H1 (cell line): Measurements from ENCODE around the gene SPOP.

Source experiments
- CBX5 ChIP-seq: fragments of 300-800, 300-1000 bp; sonication (generic); IDR thresholded peaks from 2 replicates; pipeline ENCODE4 v1.7.1; 2016; ENCODE audit warnings: antibody characterized with exemption, low read length, low read depth
- CREB1 ChIP-seq: IDR thresholded peaks from 2 replicates; pipeline ENCODE4 v1.6.1; 2012; ENCODE audit warnings: inconsistent platforms
- POLR2AphosphoS5 ChIP-seq: IDR thresholded peaks from 2 replicates; pipeline ENCODE4 v1.6.1; 2011; ENCODE audit warnings: low read depth, low read length
- SIN3A ChIP-seq, 2 experiments: IDR thresholded peaks in 1 of 2; conservative IDR thresholded peaks in 1 of 2; 2 replicates each; pipeline ENCODE4 v1.6.1; 2011 to 2012; ENCODE audit warnings: low read length in 2 of 2, improper control_type of control experiment in 1 of 2, low read depth in 1 of 2, mild to moderate bottlenecking in 1 of 2
- SIRT6 ChIP-seq: IDR thresholded peaks from one replicate; pipeline ENCODE4 v1.7.1; 2012; ENCODE audit warnings: low read length, inconsistent platforms
- TF ChIP-seq, protein P1 (sequence below), 3 experiments: IDR thresholded peaks; 1 replicate in 2 of 3; 2 replicates in 1 of 3; pipeline versions ENCODE4 v1.5.1 to v1.6.1; 2011; ENCODE audit warnings: low read length in 3 of 3, mild to moderate bottlenecking in 3 of 3, inconsistent platforms in 2 of 3, low read depth in 1 of 3, moderate library complexity in 1 of 3; ENCODE audit not compliant: insufficient read depth in 1 of 3; ENCODE audit errors: control extremely low read depth in 1 of 3
- TF ChIP-seq, protein P2 (sequence below): IDR thresholded peaks from 2 replicates; pipeline ENCODE4 v1.6.1; 2011; ENCODE audit warnings: low read length, improper control_type of control experiment

DNA sequence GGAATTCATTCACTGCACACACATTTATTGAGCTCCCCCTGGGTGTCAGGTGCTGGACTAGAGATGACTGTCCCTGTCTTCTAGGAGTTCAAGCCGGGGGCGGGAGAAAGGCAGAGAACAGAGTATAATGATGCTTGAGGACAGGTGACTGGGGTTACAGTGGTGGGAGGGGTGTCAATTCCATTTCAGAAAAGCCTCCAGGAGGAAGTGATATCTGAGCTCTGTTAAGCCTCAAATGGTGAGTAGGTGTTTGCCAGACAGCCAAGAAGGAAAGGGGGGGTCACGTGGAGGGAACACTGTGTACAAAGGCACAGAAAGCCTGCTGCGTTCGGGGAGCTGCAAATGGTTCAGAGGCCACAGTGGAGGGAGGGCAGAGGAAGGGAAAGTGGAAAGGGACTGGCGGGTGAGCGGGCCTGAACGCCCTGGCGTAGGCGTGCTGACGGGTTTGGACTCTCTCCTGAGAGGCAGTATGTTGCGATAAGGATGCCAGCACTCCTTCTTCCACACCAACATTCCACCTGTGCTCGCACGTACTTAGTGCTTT is 111.9 kb downstream of the SPOP start:
- TF ChIP-seq, protein P1, sequence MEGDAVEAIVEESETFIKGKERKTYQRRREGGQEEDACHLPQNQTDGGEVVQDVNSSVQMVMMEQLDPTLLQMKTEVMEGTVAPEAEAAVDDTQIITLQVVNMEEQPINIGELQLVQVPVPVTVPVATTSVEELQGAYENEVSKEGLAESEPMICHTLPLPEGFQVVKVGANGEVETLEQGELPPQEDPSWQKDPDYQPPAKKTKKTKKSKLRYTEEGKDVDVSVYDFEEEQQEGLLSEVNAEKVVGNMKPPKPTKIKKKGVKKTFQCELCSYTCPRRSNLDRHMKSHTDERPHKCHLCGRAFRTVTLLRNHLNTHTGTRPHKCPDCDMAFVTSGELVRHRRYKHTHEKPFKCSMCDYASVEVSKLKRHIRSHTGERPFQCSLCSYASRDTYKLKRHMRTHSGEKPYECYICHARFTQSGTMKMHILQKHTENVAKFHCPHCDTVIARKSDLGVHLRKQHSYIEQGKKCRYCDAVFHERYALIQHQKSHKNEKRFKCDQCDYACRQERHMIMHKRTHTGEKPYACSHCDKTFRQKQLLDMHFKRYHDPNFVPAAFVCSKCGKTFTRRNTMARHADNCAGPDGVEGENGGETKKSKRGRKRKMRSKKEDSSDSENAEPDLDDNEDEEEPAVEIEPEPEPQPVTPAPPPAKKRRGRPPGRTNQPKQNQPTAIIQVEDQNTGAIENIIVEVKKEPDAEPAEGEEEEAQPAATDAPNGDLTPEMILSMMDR (IDR thresholded peaks at IDR 0.05; ENCODE audit: control extremely low read depth in 1 of 3, insufficient read depth in 1 of 3, low read depth in 1 of 3, low read length in 3 of 3) = no peak
- TF ChIP-seq POLR2AphosphoS5 (no peak), CBX5 (no peak), SIRT6 (no peak), SIN3A (conservative IDR thresholded peaks at IDR 0.05 in 1 of 2, IDR thresholded peaks at IDR 0.05 in 1 of 2; ENCODE audit: low read depth in 1 of 2, low read length in 2 of 2) (no peak), CREB1 (no peak)
- TF ChIP-seq, protein P2, sequence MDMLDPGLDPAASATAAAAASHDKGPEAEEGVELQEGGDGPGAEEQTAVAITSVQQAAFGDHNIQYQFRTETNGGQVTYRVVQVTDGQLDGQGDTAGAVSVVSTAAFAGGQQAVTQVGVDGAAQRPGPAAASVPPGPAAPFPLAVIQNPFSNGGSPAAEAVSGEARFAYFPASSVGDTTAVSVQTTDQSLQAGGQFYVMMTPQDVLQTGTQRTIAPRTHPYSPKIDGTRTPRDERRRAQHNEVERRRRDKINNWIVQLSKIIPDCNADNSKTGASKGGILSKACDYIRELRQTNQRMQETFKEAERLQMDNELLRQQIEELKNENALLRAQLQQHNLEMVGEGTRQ = no peak
